ENCODE measurements around the gene KDM2A.
"Not testable (repeated sequence)": the region's sequence is repeated elsewhere in the genome, so short reads cannot be mapped to it uniquely, and the experiment has no call there.

Gene KDM2A

DNA sequence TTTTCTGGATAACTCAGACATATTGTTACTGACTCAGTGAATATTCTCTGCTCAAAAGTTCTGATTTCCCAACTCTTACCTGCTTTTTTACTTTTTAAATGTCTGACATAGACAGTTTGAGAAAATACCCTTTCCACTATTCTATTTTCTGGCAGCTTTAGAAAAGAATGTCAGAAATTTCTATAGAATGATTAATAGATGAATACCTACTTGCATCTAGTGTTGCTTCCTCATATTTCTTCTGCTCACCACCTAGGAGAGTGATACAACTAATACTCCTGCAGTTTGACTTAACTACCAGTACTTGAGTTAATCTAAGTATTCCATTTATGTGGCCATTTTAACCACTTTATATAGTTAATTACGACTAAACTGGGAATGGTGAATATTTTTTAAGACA lies 55.2 kb downstream of the KDM2A start:
- DNase-seq = no peak

- DNase-seq = no peak
These were observed 58.6 kb downstream of the KDM2A start for GRCh38 chr11:67177399-67178281.

- DNase-seq = no peak
These were observed 59.4 kb downstream of the KDM2A start for GRCh38 chr11:67178421-67178820.

GRCh38 chr11:67178878-67179277 lies 59.8 kb downstream of the KDM2A start:
- no peak for DNase-seq

GRCh38 chr11:67179892-67180490 lies 60.9 kb downstream of the KDM2A start:
- no peak for DNase-seq

- DNase-seq = no peak
These were observed 75.0 kb downstream of the KDM2A start for GRCh38 chr11:67194096-67194495.

DNA sequence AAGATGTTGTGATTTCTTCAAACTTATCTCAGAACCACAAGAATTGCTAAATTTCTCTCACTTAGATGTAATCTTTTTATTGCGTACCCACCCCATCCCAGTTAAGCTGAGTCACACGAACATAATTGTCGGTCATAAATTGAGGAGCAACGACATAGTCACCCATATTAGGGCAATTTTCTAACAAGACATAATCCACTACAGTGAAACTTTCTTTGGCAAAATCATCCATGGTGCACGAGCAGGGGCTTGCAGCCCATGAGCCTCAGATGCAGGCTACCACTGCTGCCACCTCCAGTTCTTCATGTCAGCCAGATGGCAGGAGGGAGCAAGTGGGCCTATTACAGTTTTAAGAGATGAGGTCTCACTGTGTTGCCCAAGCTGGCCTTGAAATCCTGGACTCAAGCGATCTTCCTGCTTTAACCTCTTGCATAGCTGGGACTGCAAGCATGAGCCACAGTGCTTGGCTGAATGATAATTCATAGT lies 77.0 kb downstream of the KDM2A start:
- no peak for DNase-seq

- no peak for DNase-seq
These were observed 78.5 kb downstream of the KDM2A start for GRCh38 chr11:67197606-67198005.

DNA sequence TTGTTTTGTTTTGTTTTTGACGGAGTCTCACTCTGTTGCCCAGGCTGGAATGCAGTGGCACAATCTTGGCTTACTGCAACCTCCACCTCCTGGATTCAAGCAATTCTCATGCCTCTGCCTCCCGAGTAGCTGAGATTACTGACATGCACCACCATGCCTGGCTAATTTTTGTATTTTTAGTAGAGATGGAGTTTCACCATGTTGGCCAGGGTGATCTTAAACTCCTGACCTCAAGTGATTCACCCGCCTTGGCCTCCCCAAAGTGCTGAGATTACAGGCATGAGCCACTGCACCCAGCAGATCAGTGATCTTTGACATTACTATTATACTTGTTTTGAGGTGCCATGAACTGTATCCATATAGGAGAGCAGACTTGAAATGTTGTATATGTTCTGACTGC lies 79.7 kb downstream of the KDM2A start:
- DNase-seq = not testable (repeated sequence)

GRCh38 chr11:67199751-67200150 lies 80.7 kb downstream of the KDM2A start:
- DNase-seq = no peak

DNA sequence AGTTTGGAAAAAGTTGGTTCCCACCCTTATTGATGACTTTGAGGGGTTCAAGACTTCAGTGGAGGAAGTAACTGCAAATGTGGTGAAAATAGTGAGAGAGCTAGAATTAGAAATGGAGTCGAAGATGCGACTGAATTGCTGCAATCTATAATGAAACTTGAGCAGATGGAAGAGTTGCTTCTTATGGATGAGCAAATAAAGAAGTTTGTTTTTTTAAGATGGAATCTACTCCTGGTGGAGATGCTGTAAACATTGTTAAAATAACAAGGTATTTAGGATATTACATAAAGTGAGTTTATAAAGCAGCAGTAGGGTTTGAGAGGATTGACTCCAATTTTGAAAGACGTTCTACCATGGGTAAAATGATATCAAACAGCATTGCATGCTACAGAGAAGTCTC lies 83.0 kb downstream of the KDM2A start:
- no peak for DNase-seq

- no peak for DNase-seq
These were observed 85.8 kb downstream of the KDM2A start for GRCh38 chr11:67204822-67205221.

- DNase-seq = not testable (repeated sequence)
These were observed 90.2 kb downstream of the KDM2A start for GRCh38 chr11:67209222-67209621.

DNA sequence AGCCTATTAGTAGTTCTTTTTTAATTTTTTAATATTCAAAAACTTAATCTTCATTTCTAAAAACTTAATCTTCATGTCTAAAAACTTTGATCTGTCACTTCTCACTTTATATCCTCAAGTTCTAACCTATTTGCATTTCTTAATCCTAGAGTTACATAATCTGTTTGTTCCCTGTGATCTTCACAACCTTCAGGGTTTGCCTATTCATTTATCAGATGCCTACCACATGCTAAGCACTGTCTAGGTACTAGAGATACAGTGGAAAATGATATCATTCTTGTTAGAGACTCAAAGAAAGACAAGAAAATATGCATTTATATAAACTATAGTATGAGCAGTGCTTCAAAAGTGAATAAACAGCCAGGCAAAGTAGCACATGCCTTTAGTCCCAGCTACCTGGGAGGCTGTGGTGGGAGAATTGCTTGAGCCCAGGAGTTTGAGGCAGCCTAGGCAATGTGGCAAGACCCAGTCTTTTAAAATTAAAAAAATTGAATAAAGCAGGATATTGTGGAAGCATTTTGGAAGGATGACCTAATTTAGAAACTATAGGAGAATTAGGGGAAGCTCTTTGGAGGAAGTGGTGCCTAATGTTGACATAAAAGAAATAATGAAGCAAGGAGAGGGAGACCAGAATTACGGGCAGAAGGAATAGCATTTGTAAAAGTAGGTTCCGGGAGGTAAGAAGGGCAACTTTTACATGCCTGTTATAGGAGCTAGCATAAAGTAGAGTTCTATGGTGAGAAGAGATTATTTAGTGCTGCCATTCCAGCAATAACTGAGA lies 92.8 kb downstream of the KDM2A start:
- DNase-seq = no peak

- no peak for DNase-seq
These were observed 94.1 kb downstream of the KDM2A start for GRCh38 chr11:67213178-67213621.

DNA sequence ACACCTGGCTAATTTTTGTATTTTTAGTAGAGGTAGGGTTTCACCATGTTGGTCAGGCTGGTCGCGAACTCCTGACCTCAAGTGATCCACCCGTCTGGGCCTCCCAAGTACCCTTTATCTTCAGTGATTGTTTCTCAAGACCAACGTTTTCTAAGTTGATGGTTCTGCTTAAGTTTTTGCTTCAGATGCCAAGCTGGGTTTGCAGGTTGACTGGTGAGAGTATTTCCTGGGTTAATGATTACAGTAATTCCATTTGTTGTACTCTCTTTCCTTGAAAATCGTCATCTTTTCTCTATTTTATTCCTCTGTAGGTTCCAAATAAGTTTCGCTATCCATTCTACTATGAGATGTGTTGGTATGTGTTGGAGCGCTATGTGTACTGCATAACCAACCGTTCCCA lies 108.7 kb downstream of the KDM2A start:
- no peak for DNase-seq

DNA sequence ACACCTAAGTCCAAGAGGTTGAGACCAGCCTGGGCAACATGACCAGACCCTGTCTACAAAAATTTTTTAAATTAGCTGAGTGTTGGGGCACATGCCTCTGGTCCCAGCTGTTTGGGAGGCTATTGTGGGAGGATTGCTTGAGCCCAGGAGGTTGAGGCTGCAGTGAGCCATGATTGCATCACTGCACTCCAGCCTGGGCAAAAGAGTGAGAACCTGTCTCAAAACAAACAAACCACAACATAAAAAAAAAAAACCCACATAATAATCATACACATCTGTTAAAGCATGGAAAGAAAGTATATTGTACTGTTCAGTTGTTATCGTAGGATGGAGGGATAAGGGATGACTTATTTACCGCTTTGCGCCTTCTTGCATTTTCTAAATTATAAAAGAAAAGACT lies 111.3 kb downstream of the KDM2A start:
- no peak for DNase-seq

DNA sequence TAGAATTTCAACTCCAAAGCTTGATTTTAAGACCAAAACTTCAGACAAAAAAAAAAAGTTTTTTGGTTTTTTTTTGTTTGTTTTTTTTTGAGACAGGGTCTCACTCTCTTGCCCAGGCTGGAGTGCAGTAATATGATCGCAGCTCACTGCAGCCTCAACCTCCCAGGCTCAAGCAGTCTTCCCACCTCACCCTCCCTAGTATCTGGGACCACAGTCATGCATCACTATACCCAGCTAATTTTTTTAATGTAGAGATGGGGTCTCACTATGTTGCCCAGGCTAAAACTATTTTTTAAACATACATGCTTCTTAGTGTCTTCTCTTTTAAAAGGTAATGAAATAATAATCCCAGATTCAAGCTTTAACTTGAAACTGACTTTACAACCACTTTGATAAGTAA lies 111.8 kb downstream of the KDM2A start:
- no peak for DNase-seq

- no peak for DNase-seq
These were observed 114.6 kb downstream of the KDM2A start for GRCh38 chr11:67233584-67234190.

DNA sequence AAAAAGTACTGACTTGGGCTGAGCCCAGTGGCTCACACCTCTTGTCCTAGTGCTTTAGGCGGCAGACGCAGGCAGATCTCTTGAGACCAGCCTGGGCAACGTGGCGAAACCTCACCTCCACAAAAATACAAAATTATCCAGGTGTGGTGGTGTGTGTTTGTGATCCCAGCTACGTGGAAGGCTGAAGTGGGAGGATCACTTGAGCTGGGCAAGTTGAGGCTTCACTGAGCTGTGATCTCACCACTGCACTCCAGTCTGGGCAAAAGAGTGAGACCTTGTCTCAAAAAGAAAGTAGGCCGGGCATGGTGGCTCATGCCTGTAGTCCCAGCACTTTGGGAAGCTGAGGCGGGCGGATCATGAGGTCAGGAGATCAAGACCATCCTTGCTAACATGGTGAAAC lies 115.5 kb downstream of the KDM2A start:
- not testable (repeated sequence) for DNase-seq

- DNase-seq = no peak
These were observed 118.5 kb downstream of the KDM2A start for GRCh38 chr11:67237574-67237973.

DNA sequence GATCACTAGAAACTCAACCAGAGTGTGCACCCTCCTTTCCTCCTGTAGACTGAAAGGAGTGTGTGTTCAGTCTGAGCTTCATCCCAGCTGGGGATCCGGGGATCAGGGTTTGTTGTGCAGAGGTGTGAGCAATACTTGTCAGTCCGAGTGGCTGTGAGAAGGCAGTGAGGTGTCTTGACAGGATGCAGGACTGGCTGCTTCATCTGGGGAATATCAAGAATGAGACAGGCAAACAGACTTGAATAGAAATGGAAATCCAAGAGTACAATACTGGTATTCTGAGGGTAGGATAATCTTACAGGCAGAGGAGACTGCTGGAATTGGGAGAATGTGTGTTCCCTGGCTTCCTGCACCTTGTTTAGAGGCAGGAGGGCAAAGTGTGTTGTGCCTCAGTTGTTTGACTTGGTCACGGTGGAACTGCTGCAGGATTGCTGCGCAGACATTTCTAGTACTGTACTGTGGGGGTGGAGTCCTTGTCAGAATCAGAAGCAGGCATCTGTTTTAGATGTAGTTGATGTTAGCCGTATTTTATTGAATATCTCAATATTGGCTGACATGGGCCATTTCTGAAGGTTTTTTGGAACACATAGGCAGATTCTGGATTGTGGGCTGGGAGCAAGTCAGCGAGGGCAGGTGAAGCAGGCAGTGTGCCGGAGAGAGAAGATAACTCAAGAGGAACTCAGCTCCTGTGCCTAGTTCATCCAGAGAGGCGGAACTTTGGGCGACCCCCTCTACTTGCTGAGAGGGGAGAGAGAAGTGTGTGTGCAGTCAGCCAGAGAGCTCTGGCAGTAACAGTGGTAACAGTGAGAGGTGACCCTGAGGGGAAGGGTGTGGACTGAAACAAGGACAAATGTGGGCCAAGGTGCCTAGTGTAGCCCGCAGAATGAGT lies 120.1 kb downstream of the KDM2A start:
- DNase-seq = no peak

All from activated CD4-positive, alpha-beta T cell treated with anti-CD3 and anti-CD28 coated beads for 1 hour (primary cell).